GM18519 (cell line): ENCODE measurements around the gene ARSG.
"Not testable (repeated sequence)": the region's sequence is repeated elsewhere in the genome, so short reads cannot be mapped to it uniquely, and the experiment has no call there.

Experiments used
- ATAC-seq: cut with Tn5 transposase; IDR thresholded peaks from one replicate; pipeline ENCODE4 v1.9.1; 2021; ENCODE audit warnings: mild to moderate bottlenecking, moderate library complexity; ENCODE audit not compliant: unreplicated experiment, low FRiP score

Gene ARSG

DNA sequence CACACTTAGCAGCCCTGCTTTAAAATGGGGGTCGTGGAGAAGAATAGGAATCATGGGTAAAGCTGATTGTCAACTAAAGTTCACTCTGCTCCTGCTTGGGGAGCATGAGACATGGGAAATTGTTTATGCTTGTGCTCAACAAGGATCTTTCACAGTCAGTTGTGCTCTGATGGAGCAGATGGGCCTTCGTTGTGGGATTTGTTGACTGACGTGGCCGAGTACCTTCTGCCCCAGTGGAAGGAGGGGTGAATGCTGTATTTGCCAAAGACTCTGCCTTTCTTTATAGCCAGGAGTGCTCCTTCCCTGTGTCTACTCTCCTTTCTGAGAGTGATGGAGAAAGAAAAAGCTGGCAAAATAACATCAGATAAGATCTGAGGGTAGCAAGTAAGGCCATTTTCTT lies 11.4 kb downstream of the ARSG start:
- no peak for ATAC-seq

DNA sequence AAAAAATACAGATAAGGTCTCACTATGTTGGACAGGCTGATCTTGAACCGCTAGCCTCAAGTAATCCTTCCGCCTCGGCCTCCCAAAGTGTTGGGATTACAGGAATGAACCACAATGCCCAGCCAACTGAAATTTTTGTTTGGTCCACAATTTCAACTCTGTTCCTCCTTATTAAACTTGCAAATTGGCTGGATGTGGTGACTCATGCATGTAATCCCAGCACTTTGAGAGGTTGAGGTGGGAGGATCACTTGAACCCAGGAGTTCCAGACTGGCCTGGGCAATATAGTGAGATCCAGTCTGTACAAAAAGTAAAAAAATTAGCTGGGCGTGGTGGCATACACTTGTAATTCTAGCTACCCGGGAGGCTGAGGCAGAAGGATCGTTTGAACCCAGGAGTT lies 13.4 kb downstream of the ARSG start:
- no peak for ATAC-seq

GRCh38 chr17:68305142-68305541 lies 13.8 kb downstream of the ARSG start:
- no peak for ATAC-seq

GRCh38 chr17:68306819-68307218 lies 15.5 kb downstream of the ARSG start:
- ATAC-seq, result no peak

- ATAC-seq, result no peak
Observed at GRCh38 chr17:68307443-68307842, 16.1 kb downstream of the ARSG start.

DNA sequence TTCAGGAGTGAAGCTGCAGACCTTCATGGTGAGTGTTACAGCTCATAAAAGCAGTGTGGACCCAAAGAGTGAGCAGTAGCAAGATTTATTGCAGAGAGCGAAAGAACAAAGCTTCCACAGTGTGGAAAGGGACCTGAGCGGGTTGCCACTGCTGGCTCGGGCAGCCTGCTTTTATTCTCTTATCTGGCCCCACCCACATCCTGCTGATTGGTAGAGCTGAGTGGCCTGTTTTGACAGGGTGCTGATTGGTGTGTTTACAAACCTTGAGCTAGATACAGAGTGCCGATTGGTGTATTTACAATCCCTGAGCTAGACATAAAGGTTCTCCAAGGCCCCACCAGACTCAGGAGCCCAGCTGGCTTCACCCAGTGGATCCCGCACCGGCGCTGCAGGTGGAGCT lies 17.2 kb downstream of the ARSG start:
- ATAC-seq, result not testable (repeated sequence)

DNA sequence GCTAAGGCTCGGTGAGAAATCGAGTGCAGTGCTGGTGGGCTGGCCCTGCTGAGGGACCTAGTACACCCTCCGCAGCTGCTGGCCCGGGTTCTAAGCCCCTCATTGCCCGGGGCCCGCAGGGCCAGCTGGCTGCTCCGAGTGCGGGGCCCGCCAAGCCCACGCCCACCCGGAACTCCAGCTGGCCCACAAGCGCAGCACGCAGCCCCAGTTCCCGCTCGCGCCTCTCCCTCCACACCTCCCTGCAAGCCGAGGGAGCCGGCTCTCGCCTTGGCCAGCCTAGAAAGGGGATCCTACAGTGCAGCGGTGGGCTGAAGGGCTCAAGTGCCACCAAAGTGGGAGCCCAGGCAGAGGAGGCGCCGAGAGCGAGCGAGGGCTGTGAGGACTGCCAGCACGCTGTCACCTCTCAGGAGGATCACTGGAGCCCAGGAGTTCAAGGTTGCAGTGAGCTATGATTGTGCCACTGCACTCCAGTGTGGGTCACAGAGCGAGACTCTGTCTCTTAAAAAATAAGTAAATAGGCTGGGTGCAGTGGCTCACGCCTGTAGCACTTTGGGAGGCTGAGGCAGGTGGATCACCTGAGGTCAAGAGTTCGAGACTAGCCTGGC lies 17.9 kb downstream of the ARSG start:
- ATAC-seq, result not testable (repeated sequence)

DNA sequence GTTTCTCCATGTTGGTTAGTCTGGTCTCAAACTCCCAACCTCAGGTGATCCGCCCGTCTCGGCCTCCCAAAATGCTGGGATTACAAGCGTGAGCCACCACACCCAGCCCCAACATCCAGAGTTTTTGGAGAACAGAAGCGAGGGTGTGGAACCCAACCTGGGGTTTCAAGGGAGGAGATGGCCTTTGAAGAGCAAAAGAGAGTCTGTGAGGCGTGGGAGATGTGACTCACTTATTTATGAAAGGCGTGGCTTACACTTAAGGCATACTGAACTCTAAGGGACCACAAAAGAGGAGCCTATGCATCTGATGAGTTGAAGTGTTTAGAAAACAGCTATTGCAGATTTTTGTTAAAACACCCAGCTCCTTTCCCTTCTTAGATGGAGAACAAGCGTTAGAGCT lies 18.9 kb downstream of the ARSG start:
- no peak for ATAC-seq

GRCh38 chr17:68314916-68315535 lies 23.7 kb downstream of the ARSG start:
- ATAC-seq, result no peak

DNA sequence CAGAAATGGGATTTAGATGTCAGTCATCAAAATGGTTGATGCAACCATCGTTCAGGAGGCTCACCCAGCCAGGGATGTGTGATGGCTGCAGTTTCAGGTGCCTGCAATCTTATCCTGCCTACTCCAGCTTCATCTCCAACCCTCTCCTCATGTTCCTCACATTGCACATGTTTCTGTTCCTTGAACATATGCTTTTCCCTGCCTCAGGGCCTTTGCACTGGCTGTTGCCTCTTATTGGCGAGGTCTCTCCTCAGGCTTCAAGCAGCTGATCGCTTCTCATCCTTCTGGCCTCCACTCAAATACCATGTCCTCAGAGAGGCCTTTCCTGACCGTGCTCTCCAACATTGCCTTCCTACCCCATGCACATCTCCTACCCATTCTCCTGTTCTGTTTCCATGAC lies 24.6 kb downstream of the ARSG start:
- ATAC-seq, result no peak

GRCh38 chr17:68317458-68317857 lies 26.2 kb downstream of the ARSG start:
- ATAC-seq, result no peak

DNA sequence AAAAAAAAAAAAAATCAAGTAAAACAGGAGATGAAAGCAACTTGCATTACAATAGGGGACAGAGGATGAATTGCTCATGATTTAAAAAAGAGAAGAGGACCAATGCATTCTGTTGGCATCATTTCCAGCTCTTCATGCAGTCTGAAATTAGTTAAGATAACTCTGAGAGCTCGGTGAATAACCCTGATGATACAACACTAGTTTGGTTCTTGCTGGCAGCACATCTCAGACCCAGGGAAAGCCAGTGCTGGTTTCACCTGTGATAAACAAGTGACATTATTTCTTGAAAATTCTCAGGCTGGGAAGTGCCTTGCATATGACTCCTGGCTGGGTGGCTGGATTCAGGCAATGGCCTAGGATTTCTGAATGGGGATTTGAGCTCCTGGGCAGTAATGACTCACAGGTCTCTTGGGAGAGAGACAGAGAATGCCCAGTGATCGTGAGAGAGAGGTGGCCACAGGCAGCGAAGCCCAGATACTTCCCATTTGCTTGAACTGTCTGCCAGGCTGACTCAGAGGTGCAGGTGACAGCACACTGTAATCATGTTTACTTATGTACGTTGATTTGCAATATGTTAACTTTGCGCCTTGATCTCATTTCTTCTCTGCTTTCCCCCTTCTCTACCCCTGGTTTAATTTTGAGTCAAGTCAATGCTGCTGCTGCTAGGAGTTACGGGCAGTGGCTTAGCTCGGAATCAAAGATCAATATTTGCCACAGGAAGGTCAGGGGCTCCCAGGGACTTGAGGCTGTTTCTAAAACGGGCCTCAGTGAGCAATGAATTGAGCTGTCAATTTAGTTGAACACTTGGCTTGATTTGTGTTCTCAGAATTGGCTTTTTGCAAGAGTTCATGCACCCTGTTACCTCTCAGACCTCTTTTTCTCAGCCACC lies 27.1 kb downstream of the ARSG start:
- ATAC-seq, result no peak

DNA sequence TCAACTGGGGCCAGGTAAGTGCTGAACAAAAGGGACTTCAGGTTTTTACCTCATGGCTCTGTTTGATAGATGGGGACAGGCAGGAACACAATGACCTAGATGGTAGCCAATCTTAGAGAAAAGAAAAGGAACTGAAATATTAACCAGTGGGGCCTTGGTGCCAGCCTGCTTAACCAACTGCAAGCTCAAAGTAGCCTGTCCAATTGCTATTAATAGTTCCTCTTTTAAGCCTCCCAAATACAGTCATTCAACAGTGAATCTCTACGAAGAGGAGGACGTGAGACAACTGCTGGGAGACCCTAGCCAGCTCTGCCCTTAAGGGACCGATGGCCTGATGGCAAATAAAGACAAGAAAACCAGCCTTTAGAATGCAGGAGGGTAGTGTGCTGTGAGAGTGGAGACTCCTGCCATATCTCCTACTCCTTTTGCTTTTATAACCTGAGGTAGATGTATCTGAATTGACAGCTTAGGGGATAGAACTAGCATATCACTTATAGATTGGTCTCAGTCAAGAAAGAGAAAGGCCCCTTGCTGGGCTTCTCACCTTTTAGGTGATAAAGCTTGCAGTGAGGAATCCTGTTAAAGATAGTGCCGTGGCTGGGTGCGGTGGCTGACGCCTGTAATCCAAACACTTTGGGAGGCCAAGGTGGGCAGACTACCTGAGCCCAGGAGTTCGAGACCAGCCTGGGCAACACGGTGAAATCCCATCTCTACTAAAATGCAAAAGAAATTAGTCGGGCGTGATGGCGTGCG lies 28.3 kb downstream of the ARSG start:
- ATAC-seq, result no peak

GRCh38 chr17:68320311-68320865 lies 29.1 kb downstream of the ARSG start:
- no peak for ATAC-seq

DNA sequence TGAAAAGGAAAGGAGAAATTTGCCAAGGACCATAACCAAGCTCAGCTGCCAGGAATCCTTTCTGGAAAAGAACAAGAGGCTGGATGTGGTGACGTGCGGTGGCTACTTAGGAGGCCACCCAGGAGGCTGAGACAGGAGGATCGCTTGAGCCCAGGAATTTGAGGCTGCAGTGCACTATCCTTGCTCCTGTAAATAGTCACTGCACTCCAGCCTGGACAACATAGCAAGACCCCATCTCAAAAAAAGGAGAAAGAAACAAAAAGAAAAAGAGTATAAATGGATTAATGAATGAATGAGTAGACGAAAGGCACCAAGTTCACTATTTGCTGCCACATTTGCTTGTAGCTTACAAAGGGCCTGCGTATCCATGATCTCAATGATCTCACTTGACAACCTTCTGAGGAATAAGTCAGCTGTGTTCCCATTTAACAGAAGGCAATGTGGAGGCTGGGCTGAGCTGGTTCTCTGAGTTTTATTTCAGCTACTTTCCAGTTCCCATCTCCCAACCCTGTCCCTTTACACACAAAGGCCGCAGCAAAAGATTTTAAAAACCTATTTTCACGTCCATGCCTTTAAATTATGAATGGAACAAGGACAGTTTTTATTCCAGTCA lies 29.8 kb downstream of the ARSG start:
- ATAC-seq, result no peak

DNA sequence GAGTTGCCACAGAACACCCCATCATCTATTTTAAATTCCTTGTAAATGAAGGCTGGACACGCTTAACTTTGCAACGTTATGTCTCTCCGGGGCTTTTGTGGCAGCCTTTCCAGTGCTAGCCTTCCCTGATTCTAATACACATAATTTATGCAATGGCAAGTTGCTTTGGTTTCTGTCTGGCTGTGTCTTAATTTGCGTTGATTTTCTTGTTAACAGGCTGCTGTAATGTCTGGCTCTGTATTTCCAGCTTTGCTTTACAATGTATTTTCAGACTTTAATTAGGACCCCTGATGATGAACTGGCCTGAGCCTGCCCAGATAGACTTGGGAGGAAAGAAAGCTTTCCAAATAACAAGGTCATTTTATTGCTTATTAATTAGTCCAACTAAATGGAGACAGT lies 30.3 kb downstream of the ARSG start:
- ATAC-seq, result no peak

DNA sequence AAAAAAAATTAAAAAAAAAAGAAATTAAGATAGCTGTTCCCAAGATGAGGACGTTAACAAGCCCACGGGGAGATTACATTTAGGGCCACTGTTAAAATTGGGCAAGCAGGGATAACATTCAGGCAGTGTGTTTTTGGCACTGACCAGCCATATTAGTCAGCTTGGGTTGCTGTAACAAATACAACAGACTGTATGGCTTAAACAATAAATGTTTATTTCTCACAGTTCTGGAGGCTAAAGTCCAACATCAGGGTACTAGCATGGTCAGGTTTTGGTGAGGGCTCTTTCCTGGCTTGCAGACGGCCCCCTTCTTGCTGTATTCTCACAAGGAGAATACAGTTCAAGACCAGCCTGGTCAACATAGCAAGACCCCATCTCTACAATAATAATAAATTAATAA lies 31.3 kb downstream of the ARSG start:
- ATAC-seq, result no peak

GRCh38 chr17:68324114-68324513 lies 32.8 kb downstream of the ARSG start:
- no peak for ATAC-seq

DNA sequence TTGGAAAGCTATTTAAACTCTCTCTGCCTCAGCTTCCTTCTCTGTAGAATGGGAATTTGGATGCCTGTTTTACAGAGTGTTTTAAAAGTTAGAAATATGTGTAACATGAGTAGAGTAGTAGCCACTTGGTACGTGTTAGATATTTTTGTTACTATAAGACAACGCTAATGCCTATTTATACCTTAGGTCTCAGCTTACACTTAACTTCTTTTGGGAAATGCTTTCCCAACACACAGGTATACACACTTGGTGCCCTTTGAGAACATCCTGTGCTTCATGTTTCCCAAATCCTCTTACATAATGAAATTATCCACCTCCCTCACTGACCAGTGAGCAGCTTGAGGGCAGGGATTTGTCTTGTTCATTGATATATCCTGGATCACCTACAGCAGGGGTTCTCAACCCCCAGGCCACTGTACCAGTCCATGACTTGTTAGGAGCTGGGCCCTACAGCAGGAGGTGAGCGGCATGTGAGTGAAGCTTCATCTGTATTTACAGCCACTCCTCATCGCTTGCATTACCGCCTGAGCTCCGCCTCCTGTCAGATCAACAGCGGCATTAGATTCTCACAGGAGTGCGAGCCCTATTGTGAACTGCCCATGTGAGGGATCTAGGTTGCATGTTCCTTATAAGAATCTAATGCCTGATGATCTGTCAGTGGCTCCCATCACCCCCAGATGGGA lies 33.5 kb downstream of the ARSG start:
- no peak for ATAC-seq

GRCh38 chr17:68325961-68326360 lies 34.7 kb downstream of the ARSG start:
- ATAC-seq, result no peak
